Loucy (cell line): Measurements from ENCODE around the gene CDA.

Experiments used
- CTCF ChIP-seq: fragments of 200-600 bp; sonication (generic); conservative IDR thresholded peaks from 2 replicates; pipeline ENCODE4 v1.5.1; 2014; ENCODE audit warnings: mild to moderate bottlenecking, antibody characterized with exemption, low read length
- EZH2phosphoT487 ChIP-seq: fragments of 200-600 bp; IDR thresholded peaks from 2 replicates; pipeline ENCODE4 v1.6.1; 2018; ENCODE audit warnings: antibody characterized with exemption, mild to moderate bottlenecking, moderate library complexity, borderline replicate concordance

GRCh38 chr1:20546637-20547036, 42.3 kb upstream of the CDA start:
- no peak for TF ChIP-seq EZH2phosphoT487
- TF ChIP-seq CTCF, result no peak
